Stimulated activated CD8-positive, alpha-beta memory T cell treated with anti-CD3 and anti-CD28 coated beads, Interleukin-12 subunit alpha, Interleukin-12 subunit beta, amount 100 ng/mL, for 24 hours (primary cell): ENCODE results near the gene NEGR1.
"Not testable (repeated sequence)": the region's sequence is repeated elsewhere in the genome, so short reads cannot be mapped to it uniquely, and the experiment has no call there.

Source experiments
- DNase-seq: peaks from one replicate; pipeline ENCODE4 v3.0.0-alpha.2; 2020; ENCODE audit errors: extremely low read depth

The NEGR1 gene

GRCh38 chr1:71944006-71944405 is 338.3 kb downstream of the NEGR1 start:
- no peak for DNase-seq

GRCh38 chr1:71940261-71940660 is 342.1 kb downstream of the NEGR1 start:
- DNase-seq = no peak

GRCh38 chr1:71930511-71930910 is 351.8 kb downstream of the NEGR1 start:
- DNase-seq = no peak

- no peak for DNase-seq
Observed at GRCh38 chr1:71921935-71922559, 360.3 kb downstream of the NEGR1 start.

GRCh38 chr1:71921204-71921603 is 361.1 kb downstream of the NEGR1 start:
- DNase-seq = no peak

GRCh38 chr1:71920556-71920955 is 361.8 kb downstream of the NEGR1 start:
- no peak for DNase-seq

GRCh38 chr1:71919811-71920509 is 362.4 kb downstream of the NEGR1 start:
- no peak for DNase-seq

GRCh38 chr1:71918630-71919029 is 363.7 kb downstream of the NEGR1 start:
- no peak for DNase-seq

- DNase-seq = no peak
Observed at GRCh38 chr1:71916894-71917293, 365.4 kb downstream of the NEGR1 start.

GRCh38 chr1:71914626-71915025 is 367.7 kb downstream of the NEGR1 start:
- DNase-seq = no peak

GRCh38 chr1:71908871-71909390 is 373.4 kb downstream of the NEGR1 start:
- no peak for DNase-seq

GRCh38 chr1:71908303-71908702 is 374.0 kb downstream of the NEGR1 start:
- no peak for DNase-seq

- DNase-seq = no peak
Observed at GRCh38 chr1:71899881-71900280, 382.5 kb downstream of the NEGR1 start.

GRCh38 chr1:71888166-71888565 is 394.2 kb downstream of the NEGR1 start:
- not testable (repeated sequence) for DNase-seq

- no peak for DNase-seq
Observed at GRCh38 chr1:71885171-71885570, 397.2 kb downstream of the NEGR1 start.

- DNase-seq = no peak
Observed at GRCh38 chr1:71882637-71883036, 399.7 kb downstream of the NEGR1 start.

GRCh38 chr1:71882226-71882625 is 400.1 kb downstream of the NEGR1 start:
- no peak for DNase-seq

GRCh38 chr1:71881611-71882010 is 400.7 kb downstream of the NEGR1 start:
- no peak for DNase-seq

GRCh38 chr1:71869326-71869725 is 413.0 kb downstream of the NEGR1 start:
- DNase-seq = no peak

- no peak for DNase-seq
Observed at GRCh38 chr1:71862756-71863155, 419.6 kb downstream of the NEGR1 start.

GRCh38 chr1:71861022-71861421 is 421.3 kb downstream of the NEGR1 start:
- no peak for DNase-seq

GRCh38 chr1:71859806-71860205 is 422.5 kb downstream of the NEGR1 start:
- DNase-seq = no peak

GRCh38 chr1:71857862-71858261 is 424.5 kb downstream of the NEGR1 start:
- no peak for DNase-seq
